ENCODE results near the gene PCDHB6. TPM values are rescaled to one million over a fixed set of nuclear protein-coding genes. Genes with fewer than 3 reads are reported as not detected.
"Not testable (repeated sequence)": the region's sequence is repeated elsewhere in the genome, so short reads cannot be mapped to it uniquely, and the experiment has no call there.

The PCDHB6 gene
- total RNA-seq, 1 experiment from 2014 or later, result not detected

DNA sequence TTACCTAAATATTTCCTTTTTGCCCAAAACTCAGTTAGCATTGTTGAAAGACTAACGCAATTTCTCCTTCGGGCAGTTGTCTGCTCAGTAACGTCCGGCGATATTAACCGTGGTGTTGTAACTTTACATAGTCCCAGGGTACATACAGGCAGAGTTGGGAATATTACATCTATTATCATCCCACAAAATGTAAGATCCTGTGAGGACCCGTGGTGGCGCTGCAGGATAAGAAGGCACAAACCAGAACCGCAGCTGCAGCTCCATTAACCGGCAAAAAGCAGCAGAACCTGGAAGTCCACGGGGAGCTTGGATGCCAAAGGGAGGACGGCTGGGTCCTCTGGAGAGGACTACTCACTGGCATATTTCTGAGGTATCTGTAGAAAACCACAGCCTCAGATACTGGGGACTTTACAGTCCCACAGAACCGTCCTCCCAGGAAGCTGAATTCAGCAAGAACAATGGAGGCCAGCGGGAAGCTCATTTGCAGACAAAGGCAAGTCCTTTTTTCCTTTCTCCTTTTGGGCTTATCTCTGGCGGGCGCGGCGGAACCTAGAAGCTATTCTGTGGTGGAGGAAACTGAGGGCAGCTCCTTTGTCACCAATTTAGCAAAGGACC is 27.8 kb downstream of the PCDHB6 start, which contains the start of gene PCDHB8:
TSS of gene PCDHB8 (plus strand) at position 214 of the 615 bp plus-strand sequence. CDS start at position 459, 245 bp downstream.
- not testable (repeated sequence) for H3K9me3 ChIP-seq (ENCODE audit: low read length); H3K9ac ChIP-seq (ENCODE audit: low read length); H3K4me2 ChIP-seq (ENCODE audit: low read depth, low read length, poor library complexity, severe bottlenecking); H2AFZ ChIP-seq (ENCODE audit: low read length); H3K36me3 ChIP-seq (ENCODE audit: insufficient read depth, low read length); H3K79me2 ChIP-seq (ENCODE audit: low read length); DNase-seq; H3K27me3 ChIP-seq (ENCODE audit: low read length); H3K4me3 ChIP-seq (ENCODE audit: low read length); H3K27ac ChIP-seq (ENCODE audit: low read length); H3K9me2 ChIP-seq (replicated peaks; ENCODE audit: insufficient read depth, low read length); H4K20me1 ChIP-seq (ENCODE audit: insufficient read depth, low read depth, low read length); H3K4me1 ChIP-seq (ENCODE audit: low read length)

- H3K4me1 ChIP-seq (ENCODE audit: low read length); H3K36me3 ChIP-seq (ENCODE audit: insufficient read depth, low read length); H3K9me2 ChIP-seq (replicated peaks; ENCODE audit: insufficient read depth, low read length); H3K27me3 ChIP-seq (ENCODE audit: low read length); H3K4me2 ChIP-seq (ENCODE audit: low read depth, low read length, poor library complexity, severe bottlenecking); H3K9ac ChIP-seq (ENCODE audit: low read length); DNase-seq; H2AFZ ChIP-seq (ENCODE audit: low read length); H3K4me3 ChIP-seq (ENCODE audit: low read length); H4K20me1 ChIP-seq (ENCODE audit: insufficient read depth, low read depth, low read length); H3K9me3 ChIP-seq (ENCODE audit: low read length); H3K79me2 ChIP-seq (ENCODE audit: low read length); H3K27ac ChIP-seq (ENCODE audit: low read length): not testable (repeated sequence)
These were observed 29.5 kb downstream of the PCDHB6 start for GRCh38 chr5:141179371-141179770.

GRCh38 chr5:141179876-141180275 is 30.0 kb downstream of the PCDHB6 start:
- H3K9me3 ChIP-seq (ENCODE audit: low read length); H3K4me3 ChIP-seq (ENCODE audit: low read length); H3K4me1 ChIP-seq (ENCODE audit: low read length); H4K20me1 ChIP-seq (ENCODE audit: insufficient read depth, low read depth, low read length); H3K4me2 ChIP-seq (ENCODE audit: low read depth, low read length, poor library complexity, severe bottlenecking); H3K9ac ChIP-seq (ENCODE audit: low read length); H3K27me3 ChIP-seq (ENCODE audit: low read length); H2AFZ ChIP-seq (ENCODE audit: low read length); DNase-seq; H3K27ac ChIP-seq (ENCODE audit: low read length); H3K79me2 ChIP-seq (ENCODE audit: low read length); H3K9me2 ChIP-seq (replicated peaks; ENCODE audit: insufficient read depth, low read length); H3K36me3 ChIP-seq (ENCODE audit: insufficient read depth, low read length): not testable (repeated sequence)

- DNase-seq, result no peak
- no peak overlapping the region for H3K4me2 ChIP-seq (ENCODE audit: low read depth, low read length, poor library complexity, severe bottlenecking)
- H3K4me1 ChIP-seq (ENCODE audit: low read length), result no peaks in the 10 kb centered on the region
- no peak overlapping the region for H2AFZ ChIP-seq (ENCODE audit: low read length)
- no peak overlapping the region for H3K27ac ChIP-seq (ENCODE audit: low read length)
- H3K9me2 ChIP-seq (replicated peaks; ENCODE audit: insufficient read depth, low read length), result no peaks in the 10 kb centered on the region
- H3K79me2 ChIP-seq (ENCODE audit: low read length), result no peaks in the 10 kb centered on the region
- H3K27me3 ChIP-seq (ENCODE audit: low read length), result no peaks in the 10 kb centered on the region
- H3K9ac ChIP-seq (ENCODE audit: low read length), result no peak overlapping the region
- H3K36me3 ChIP-seq (ENCODE audit: insufficient read depth, low read length), result no peaks in the 10 kb centered on the region
- no peaks in the 10 kb centered on the region for H3K9me3 ChIP-seq (ENCODE audit: low read length)
- no peak overlapping the region for H3K4me3 ChIP-seq (ENCODE audit: low read length)
- H4K20me1 ChIP-seq (ENCODE audit: insufficient read depth, low read depth, low read length), result no peaks in the 10 kb centered on the region
These were observed 30.5 kb downstream of the PCDHB6 start for GRCh38 chr5:141180313-141180712.

- no peak within 1 kb of the TSS for H3K4me2 ChIP-seq (ENCODE audit: low read depth, low read length, poor library complexity, severe bottlenecking)
- no peaks in the 10 kb centered on the region for H3K4me1 ChIP-seq (ENCODE audit: low read length)
- H2AFZ ChIP-seq (ENCODE audit: low read length), result no peak within 1 kb of the TSS
- no peak within 1 kb of the TSS for H3K4me3 ChIP-seq (ENCODE audit: low read length)
- H3K27ac ChIP-seq (ENCODE audit: low read length), result no peak within 1 kb of the TSS
- no peaks in the 10 kb centered on the region for H3K79me2 ChIP-seq (ENCODE audit: low read length)
- H4K20me1 ChIP-seq (ENCODE audit: insufficient read depth, low read depth, low read length), result no peaks in the 10 kb centered on the region
- DNase-seq, result peak; percentile 68
- no peaks in the 10 kb centered on the region for H3K27me3 ChIP-seq (ENCODE audit: low read length)
- H3K9me2 ChIP-seq (replicated peaks; ENCODE audit: insufficient read depth, low read length), result no peaks in the 10 kb centered on the region
- no peaks in the 10 kb centered on the region for H3K9me3 ChIP-seq (ENCODE audit: low read length)
- H3K9ac ChIP-seq (ENCODE audit: low read length), result no peak within 1 kb of the TSS
- H3K36me3 ChIP-seq (ENCODE audit: insufficient read depth, low read length), result no peaks in the 10 kb centered on the region
These were observed 32.4 kb downstream of the PCDHB6 start, which contains the start of gene PCDHB16 for GRCh38 chr5:141182248-141182647. Gene PCDHB16 (plus strand): TSS chr5:141182387. CDS start chr5:141182560, 173 bp downstream.

DNA sequence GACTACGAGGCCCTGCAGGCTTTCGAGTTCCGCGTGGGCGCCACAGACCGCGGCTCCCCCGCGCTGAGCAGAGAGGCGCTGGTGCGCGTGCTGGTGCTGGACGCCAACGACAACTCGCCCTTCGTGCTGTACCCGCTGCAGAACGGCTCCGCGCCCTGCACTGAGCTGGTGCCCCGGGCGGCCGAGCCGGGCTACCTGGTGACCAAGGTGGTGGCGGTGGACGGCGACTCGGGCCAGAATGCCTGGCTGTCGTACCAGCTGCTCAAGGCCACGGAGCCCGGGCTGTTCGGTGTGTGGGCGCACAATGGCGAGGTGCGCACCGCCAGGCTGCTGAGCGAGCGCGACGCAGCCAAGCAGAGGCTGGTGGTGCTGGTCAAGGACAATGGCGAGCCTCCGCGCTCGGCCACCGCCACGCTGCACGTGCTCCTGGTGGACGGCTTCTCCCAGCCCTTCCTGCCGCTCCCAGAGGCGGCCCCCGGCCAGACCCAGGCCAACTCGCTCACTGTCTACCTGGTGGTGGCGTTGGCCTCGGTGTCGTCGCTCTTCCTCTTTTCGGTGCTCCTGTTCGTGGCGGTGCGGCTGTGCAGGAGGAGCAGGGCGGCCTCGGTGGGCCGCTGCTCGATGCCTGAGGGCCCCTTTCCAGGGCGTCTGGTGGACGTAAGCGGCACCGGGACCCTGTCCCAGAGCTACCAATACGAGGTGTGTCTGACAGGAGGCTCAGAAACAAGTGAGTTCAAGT is 34.4 kb downstream of the PCDHB6 start:
- H3K9ac ChIP-seq (ENCODE audit: low read length); H3K79me2 ChIP-seq (ENCODE audit: low read length); H3K4me2 ChIP-seq (ENCODE audit: low read depth, low read length, poor library complexity, severe bottlenecking); H3K27me3 ChIP-seq (ENCODE audit: low read length); H4K20me1 ChIP-seq (ENCODE audit: insufficient read depth, low read depth, low read length); H3K9me3 ChIP-seq (ENCODE audit: low read length); H3K4me3 ChIP-seq (ENCODE audit: low read length); H3K4me1 ChIP-seq (ENCODE audit: low read length); H3K27ac ChIP-seq (ENCODE audit: low read length); DNase-seq; H2AFZ ChIP-seq (ENCODE audit: low read length); H3K36me3 ChIP-seq (ENCODE audit: insufficient read depth, low read length); H3K9me2 ChIP-seq (replicated peaks; ENCODE audit: insufficient read depth, low read length): not testable (repeated sequence)

GRCh38 chr5:141186897-141187512 is 37.1 kb downstream of the PCDHB6 start, which contains the start of gene PCDHB9:
Gene PCDHB9 (plus strand): TSS chr5:141187161. CDS start chr5:141187319, 158 bp downstream.
- Histone ChIP-seq H3K27ac (ENCODE audit: low read length) (no peak within 1 kb of the TSS), H3K4me3 (ENCODE audit: low read length) (no peak within 1 kb of the TSS), H3K79me2 (ENCODE audit: low read length) (no peaks in the 10 kb centered on the region), H3K27me3 (ENCODE audit: low read length) (no peaks in the 10 kb centered on the region), H2AFZ (ENCODE audit: low read length) (peak within 1 kb of the TSS; percentile 62; the same call in 1 of the 2 replicates), H3K9me3 (ENCODE audit: low read length) (no peaks in the 10 kb centered on the region), H3K9me2 (replicated peaks; ENCODE audit: insufficient read depth, low read length) (no peaks in the 10 kb centered on the region), H4K20me1 (ENCODE audit: insufficient read depth, low read depth, low read length) (no peaks in the 10 kb centered on the region), H3K4me2 (ENCODE audit: low read depth, low read length, poor library complexity, severe bottlenecking) (no peak within 1 kb of the TSS), H3K4me1 (ENCODE audit: low read length) (no peaks in the 10 kb centered on the region), H3K36me3 (ENCODE audit: insufficient read depth, low read length) (no peaks in the 10 kb centered on the region), H3K9ac (ENCODE audit: low read length) (peak within 1 kb of the TSS; percentile 19; the same call in 1 of the 2 replicates)
- DNase-seq, result peak; percentile 76

GRCh38 chr5:141188682-141189081 is 38.8 kb downstream of the PCDHB6 start:
- H3K9ac ChIP-seq (ENCODE audit: low read length); H3K4me1 ChIP-seq (ENCODE audit: low read length); DNase-seq; H2AFZ ChIP-seq (ENCODE audit: low read length); H3K27ac ChIP-seq (ENCODE audit: low read length); H4K20me1 ChIP-seq (ENCODE audit: insufficient read depth, low read depth, low read length); H3K9me3 ChIP-seq (ENCODE audit: low read length); H3K27me3 ChIP-seq (ENCODE audit: low read length); H3K4me3 ChIP-seq (ENCODE audit: low read length); H3K79me2 ChIP-seq (ENCODE audit: low read length); H3K9me2 ChIP-seq (replicated peaks; ENCODE audit: insufficient read depth, low read length); H3K36me3 ChIP-seq (ENCODE audit: insufficient read depth, low read length); H3K4me2 ChIP-seq (ENCODE audit: low read depth, low read length, poor library complexity, severe bottlenecking): not testable (repeated sequence)

Data from Karpas-422 (cell line).